HL-60 (cell line): Measurements from ENCODE around the gene VWDE.

ENCODE experiments used
- DNase-seq, 2 experiments: peaks; one replicate each; pipeline ENCODE4 v3.0.0-alpha.2; 2010 to 2020; ENCODE audit warnings: low read depth in 1 of 2, low spot score in 1 of 2
- H3K27ac ChIP-seq: fragments of 250-450 bp; sonication (Bioruptor Pico); replicated peaks from 2 replicates; pipeline ENCODE4 v1.5.1; 2020; ENCODE audit warnings: mild to moderate bottlenecking, moderate library complexity
- H3K27me3 ChIP-seq: fragments of 250-450 bp; sonication (Bioruptor Pico); 2 replicates; pipeline ENCODE4 v1.5.1; 2021; ENCODE audit warnings: mild to moderate bottlenecking, moderate library complexity; ENCODE audit not compliant: insufficient read depth, poor library complexity, severe bottlenecking
- H3K4me3 ChIP-seq: replicated peaks from 2 replicates; pipeline ENCODE4 v1.5.1; 2011; ENCODE audit warnings: mild to moderate bottlenecking, control low read depth, low read length; ENCODE audit not compliant: insufficient read depth
- CTCF ChIP-seq: IDR thresholded peaks from one replicate; pipeline ENCODE4 v1.5.1; 2011; ENCODE audit warnings: low read length, control low read depth, inconsistent platforms; ENCODE audit not compliant: insufficient read depth
- GABPA ChIP-seq: IDR thresholded peaks from 2 replicates; pipeline ENCODE4 v1.6.1; 2012; ENCODE audit warnings: low read depth
- POLR2AphosphoS5 ChIP-seq: IDR thresholded peaks from 2 replicates; pipeline ENCODE4 v1.6.1; 2012; ENCODE audit warnings: low read depth
- SPI1 ChIP-seq: IDR thresholded peaks from 2 replicates; pipeline ENCODE4 v1.6.1; 2012; ENCODE audit warnings: low read depth, mild to moderate bottlenecking, borderline replicate concordance
- TF ChIP-seq, protein P1 (sequence below): IDR thresholded peaks from 2 replicates; pipeline ENCODE4 v1.6.1; 2012; ENCODE audit warnings: low read depth; ENCODE audit not compliant: insufficient replicate concordance

Gene VWDE

DNA sequence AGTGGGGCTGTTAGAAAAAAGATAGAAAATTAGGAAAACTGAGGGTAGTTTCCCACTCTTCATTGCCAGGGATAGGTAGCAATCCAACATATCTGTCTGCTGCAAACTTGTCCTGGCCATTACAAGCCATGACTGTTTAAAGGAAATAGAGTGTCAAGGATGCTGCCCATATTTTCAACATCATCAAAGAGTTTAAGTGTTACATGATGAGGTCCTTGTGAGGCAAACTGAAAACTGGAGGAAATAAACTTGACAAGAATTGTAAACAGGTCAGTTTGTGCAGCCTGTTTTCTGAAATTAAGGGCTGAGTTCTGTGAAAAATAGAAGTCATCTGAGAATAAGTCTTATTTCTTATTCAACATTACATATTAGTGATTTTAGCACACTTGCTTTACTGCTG lies 78.0 kb downstream of the VWDE start:
- Histone ChIP-seq H3K27me3 (no peaks in the 10 kb centered on the region), H3K27ac (no peak overlapping the region), H3K4me3 (no peak overlapping the region)
- TF ChIP-seq, protein P1, sequence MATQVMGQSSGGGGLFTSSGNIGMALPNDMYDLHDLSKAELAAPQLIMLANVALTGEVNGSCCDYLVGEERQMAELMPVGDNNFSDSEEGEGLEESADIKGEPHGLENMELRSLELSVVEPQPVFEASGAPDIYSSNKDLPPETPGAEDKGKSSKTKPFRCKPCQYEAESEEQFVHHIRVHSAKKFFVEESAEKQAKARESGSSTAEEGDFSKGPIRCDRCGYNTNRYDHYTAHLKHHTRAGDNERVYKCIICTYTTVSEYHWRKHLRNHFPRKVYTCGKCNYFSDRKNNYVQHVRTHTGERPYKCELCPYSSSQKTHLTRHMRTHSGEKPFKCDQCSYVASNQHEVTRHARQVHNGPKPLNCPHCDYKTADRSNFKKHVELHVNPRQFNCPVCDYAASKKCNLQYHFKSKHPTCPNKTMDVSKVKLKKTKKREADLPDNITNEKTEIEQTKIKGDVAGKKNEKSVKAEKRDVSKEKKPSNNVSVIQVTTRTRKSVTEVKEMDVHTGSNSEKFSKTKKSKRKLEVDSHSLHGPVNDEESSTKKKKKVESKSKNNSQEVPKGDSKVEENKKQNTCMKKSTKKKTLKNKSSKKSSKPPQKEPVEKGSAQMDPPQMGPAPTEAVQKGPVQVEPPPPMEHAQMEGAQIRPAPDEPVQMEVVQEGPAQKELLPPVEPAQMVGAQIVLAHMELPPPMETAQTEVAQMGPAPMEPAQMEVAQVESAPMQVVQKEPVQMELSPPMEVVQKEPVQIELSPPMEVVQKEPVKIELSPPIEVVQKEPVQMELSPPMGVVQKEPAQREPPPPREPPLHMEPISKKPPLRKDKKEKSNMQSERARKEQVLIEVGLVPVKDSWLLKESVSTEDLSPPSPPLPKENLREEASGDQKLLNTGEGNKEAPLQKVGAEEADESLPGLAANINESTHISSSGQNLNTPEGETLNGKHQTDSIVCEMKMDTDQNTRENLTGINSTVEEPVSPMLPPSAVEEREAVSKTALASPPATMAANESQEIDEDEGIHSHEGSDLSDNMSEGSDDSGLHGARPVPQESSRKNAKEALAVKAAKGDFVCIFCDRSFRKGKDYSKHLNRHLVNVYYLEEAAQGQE: no peak
- TF ChIP-seq CTCF (no peak), SPI1 (no peak), GABPA (no peak), POLR2AphosphoS5 (no peak)
- DNase-seq: no peak

GRCh38 chr7:12323415-12323814 lies 80.2 kb downstream of the VWDE start:
- no peak for DNase-seq
- TF ChIP-seq SPI1 (no peak), POLR2AphosphoS5 (no peak)
- Histone ChIP-seq H3K27ac (no peak overlapping the region), H3K4me3 (no peak overlapping the region), H3K27me3 (no peaks in the 10 kb centered on the region)

- TF ChIP-seq CTCF (no peak), POLR2AphosphoS5 (no peak)
- TF ChIP-seq, protein P1: no peak
- no peaks in the 10 kb centered on the region for H3K27me3 ChIP-seq
- no peak for DNase-seq
- no peak overlapping the region for H3K4me3 ChIP-seq
- no peak overlapping the region for H3K27ac ChIP-seq
Measured at GRCh38 chr7:12322903-12323300, 80.8 kb downstream of the VWDE start.

DNA sequence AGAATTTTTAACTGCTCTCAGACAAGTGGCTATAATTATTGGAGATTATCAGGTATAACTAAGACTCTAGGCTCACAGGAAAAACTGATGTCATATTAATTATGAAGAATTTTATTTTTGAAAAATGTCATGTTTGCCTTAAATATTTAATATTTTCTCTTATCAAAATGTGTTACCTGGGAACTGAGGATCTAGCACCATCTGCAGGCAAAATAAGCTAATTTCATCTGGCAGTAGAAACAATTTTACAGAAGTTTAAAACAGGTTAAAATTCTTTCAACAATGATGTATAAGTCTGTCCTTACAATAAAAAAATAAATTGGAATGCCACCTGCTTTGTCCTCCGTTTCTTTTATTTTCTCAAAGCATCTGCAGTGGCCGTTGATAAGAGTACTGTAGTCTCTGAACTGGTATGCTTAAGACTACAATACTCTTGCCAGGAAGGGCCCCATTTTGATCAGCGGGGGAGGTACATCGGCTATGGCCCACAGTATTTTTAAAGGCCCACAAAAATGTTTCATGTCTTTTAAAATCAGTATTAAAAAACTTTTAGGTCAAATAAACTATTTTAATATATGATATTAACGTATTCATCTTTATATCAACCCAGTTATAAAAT lies 81.3 kb downstream of the VWDE start:
- no peak overlapping the region for H3K4me3 ChIP-seq
- no peak overlapping the region for H3K27ac ChIP-seq
- no peaks in the 10 kb centered on the region for H3K27me3 ChIP-seq
- TF ChIP-seq CTCF: peak; percentile 40
- TF ChIP-seq GABPA: no peak
- no peak for DNase-seq
